NCI-H748 treated with DMSO at 0.1 percent for 48 hours (cell line): ENCODE measurements around the gene RPP25L.

Experiments used
- DNase-seq: peaks from one replicate; lab custom pipeline; 2025; lab: John Stamatoyannopoulos, UW

Gene RPP25L

GRCh38 chr9:34568133-34568532 is 43.8 kb downstream of the RPP25L start:
- DNase-seq: no peak

- no peak for DNase-seq
Measured at GRCh38 chr9:34566972-34567371, 44.9 kb downstream of the RPP25L start.

DNA sequence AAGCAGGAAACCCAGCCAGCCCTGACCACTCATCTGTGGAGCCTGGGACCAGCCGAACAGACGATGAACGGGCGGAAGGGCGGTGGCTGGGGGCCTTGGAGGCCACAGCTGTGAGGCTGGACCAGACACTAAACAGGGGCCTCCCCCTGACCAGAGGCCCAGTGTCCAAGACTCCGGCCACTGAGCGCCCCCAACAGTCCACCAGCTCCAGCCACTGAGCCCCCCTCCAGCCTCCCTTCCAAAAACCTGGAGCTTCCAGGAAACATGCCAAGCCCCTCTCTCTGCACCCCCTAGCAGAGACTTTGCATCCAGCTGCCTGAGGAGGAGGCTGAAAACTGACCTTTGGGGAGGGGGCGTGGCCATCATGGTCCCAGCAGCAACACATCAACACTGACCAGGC is 45.6 kb downstream of the RPP25L start:
- no peak for DNase-seq

- DNase-seq: no peak
Measured at GRCh38 chr9:34565856-34566255, 46.0 kb downstream of the RPP25L start.

GRCh38 chr9:34564617-34565016 is 47.3 kb downstream of the RPP25L start:
- DNase-seq: no peak

- no peak for DNase-seq
Measured at GRCh38 chr9:34563262-34563661, 48.6 kb downstream of the RPP25L start.

DNA sequence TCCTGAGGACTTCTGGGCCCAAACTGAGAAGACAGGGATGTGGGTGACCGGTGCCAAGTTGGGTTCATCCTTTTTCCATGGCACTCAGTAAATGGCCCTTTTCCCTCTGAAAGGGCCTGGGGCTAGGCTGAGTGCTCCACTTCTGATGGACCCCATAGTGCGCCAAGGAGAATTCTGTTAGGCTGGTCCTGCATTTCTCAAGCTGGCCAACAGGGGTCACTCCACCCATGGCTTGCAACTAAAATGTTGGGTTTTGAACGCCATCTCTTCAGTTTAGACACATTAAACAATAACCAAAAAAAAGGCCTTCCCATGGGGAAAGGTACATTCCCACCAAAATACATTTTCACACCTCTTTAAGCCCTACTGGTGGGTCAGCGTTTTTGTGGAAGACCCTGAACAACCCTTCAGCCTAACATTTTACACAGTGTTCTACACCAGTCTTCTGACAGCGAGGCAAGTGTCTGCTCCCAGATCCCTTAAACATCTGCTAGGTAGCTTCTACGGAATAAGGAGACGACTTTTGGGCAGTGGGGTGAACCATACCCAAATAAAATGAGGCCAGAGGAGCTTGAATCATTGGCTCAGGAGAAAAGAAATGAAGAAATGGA is 49.7 kb downstream of the RPP25L start:
- DNase-seq: no peak

GRCh38 chr9:34560599-34561214 is 51.2 kb downstream of the RPP25L start:
- no peak for DNase-seq
